Body of pancreas (tissue), 4 donors: ENCODE results near the gene ATP9B.

ENCODE experiments used
- CTCF ChIP-seq, 7 experiments: fragments of 450-650 bp in 4 of 7; fragments of 200-600 bp in 3 of 7; sonication (generic) in 3 of 7; IDR thresholded peaks; one replicate each; pipeline ENCODE4 v1.5.1; 2016 to 2019; ENCODE audit warnings: antibody characterized with exemption in 7 of 7
- POLR2A ChIP-seq, 3 donors: fragments of 450-650 bp; IDR thresholded peaks; one replicate each; pipeline ENCODE4 v1.6.1; 2016; ENCODE audit warnings: antibody characterized with exemption in 3 of 3, mild to moderate bottlenecking in 2 of 3

GRCh38 chr18:79405019-79405780, 336.0 kb downstream of the ATP9B start:
- no peak for TF ChIP-seq CTCF (IDR thresholded peaks at IDR 0.05)
- no peak for TF ChIP-seq POLR2A (IDR thresholded peaks at IDR 0.05)
